DOHH2 (cell line): ENCODE results near the gene TPGS2.

Source experiments
- CTCF ChIP-seq: fragments of 200-600 bp; sonication (generic); IDR thresholded peaks from one replicate; pipeline ENCODE4 v1.5.1; 2014; ENCODE audit warnings: antibody characterized with exemption, mild to moderate bottlenecking, low read depth, low read length; ENCODE audit not compliant: poor library complexity, severe bottlenecking
- EZH2phosphoT487 ChIP-seq: fragments of 200-600 bp; sonication (generic); IDR thresholded peaks from 2 replicates; pipeline ENCODE4 v1.6.1; 2017; ENCODE audit warnings: borderline replicate concordance, mild to moderate bottlenecking, antibody characterized with exemption, low read length, moderate library complexity, mixed read lengths

- TF ChIP-seq CTCF: no peak
- no peak for TF ChIP-seq EZH2phosphoT487
Measured at GRCh38 chr18:36867056-36867455, 38.3 kb upstream of the TPGS2 start.
